Activated gamma-delta T cell treated with Interleukin-2 at 50 U/mL for 16 hours (primary cell): ENCODE results near the gene ABTB1.
"Not testable (repeated sequence)": the region's sequence is repeated elsewhere in the genome, so short reads cannot be mapped to it uniquely, and the experiment has no call there.

ENCODE experiments used
- DNase-seq: peaks from one replicate; pipeline ENCODE4 v3.0.0-alpha.2; 2020

Gene ABTB1

DNA sequence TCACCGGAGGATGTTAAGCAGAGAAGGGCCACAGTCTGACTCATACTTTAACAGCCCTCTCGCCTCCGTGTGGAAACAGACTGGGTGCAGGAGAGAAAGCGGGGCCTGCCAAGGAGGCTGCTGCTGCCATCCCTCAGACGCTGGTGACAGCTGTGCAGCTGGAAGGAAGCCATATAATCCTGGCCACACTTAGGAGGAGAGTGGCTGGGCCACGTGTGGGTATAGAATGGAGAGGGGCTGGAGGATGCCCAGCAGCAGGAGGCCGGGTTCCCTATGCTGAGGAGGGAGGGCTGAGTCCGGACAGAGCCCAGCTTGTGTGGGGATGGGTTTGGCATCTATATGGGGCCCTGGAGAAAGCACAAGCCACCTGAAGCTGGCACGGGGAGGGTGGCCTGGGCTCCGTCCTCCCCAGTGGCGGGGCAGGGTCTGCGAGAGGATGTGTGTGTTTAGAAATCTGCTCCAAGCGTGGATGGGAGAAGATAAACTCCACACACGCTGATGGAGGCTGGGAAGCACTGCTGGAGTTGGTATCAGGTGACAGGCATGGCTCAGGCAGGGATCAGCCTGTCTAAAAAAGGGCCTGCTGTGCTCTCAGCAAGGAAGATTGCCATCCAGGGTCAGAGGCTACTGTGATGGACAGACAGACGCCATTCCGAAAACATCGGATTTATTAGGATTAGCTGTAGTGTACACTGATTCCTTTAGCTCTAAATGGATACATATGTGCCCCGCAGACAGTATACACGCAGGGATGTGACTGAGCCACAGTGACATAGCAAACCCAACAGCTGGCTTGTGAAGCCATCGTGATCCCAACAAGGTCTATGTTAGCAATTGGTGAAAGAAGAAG lies 15.9 kb downstream of the ABTB1 start:
- DNase-seq = no peak

DNA sequence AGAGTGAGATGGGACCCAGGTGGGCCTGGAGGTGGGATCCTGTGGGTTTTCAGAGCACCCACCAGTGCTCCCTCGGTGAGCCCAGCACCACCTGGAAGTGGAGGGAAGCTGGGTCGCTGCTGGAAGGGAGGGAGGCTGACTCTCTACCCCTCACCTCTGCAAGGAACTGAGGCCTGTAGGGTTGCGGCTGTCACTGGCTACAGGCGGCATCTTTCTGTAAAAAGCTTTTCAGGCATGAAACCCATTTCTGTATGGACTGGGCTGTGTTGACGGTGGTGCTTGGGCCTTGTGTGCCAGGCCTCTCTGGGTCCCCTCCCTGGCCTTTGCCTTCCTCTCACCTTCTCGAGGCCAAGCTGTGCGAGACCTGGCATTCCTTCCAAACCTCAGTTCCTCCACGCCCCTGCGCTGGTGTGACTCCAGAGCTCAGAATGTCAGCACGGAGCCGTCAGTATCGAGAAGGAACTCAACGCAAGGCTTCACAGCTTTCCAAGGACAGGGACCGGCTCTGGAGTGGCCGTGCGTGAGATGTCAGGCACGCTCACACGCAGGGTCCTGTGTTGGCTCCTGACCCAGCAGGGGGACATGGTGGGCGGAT lies 16.6 kb downstream of the ABTB1 start:
- no peak for DNase-seq

DNA sequence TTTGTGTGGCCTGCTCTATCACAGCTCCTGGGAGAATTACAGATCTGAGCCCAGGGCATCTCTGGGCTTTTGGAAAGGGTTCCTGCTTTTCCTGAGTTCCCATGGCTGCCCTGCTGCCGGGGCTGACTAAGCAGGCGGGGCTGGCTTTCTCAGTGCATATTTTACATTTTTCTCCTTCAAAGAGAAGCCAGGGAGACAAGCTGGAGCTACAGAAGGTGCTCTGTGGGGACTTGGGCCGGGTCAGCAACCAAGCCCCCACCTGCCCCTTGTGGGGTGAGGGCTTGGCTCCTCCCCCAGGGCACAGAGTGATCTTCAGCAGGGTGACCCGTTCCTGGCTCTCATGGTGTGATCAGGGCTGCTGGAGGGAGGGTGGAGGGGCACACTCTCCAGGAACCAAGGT lies 17.4 kb downstream of the ABTB1 start:
- DNase-seq = no peak

DNA sequence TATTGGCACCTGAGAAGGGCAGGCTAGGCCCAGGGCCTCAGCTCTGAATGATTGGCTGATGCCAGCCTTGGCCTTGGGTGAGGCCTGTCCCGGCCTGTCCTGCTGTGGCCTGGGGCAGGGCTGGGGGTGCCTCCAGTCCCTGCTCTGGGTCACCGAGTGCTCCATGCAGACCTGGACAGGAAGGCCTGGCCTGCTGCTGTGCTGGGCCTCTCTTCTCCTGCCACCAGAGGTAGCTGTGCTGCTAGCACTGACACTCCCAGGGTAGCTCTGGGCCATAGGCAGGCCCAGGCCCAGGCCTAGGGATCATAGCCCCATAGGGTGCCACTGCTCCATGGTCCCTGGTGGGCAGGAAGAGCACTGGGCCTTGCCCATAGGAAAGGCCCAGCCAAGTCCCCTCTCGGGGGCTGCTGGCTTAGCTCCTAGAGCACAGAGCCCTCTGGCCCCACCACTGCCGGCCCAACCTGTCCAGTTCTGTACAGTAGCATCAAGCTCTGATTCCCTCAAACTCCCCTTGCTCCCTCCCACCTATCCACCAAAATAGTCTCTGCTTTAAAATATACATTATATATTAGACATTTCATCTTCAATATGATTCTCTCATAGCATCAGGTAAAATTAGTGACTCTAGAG lies 18.2 kb downstream of the ABTB1 start:
- DNase-seq = no peak

DNA sequence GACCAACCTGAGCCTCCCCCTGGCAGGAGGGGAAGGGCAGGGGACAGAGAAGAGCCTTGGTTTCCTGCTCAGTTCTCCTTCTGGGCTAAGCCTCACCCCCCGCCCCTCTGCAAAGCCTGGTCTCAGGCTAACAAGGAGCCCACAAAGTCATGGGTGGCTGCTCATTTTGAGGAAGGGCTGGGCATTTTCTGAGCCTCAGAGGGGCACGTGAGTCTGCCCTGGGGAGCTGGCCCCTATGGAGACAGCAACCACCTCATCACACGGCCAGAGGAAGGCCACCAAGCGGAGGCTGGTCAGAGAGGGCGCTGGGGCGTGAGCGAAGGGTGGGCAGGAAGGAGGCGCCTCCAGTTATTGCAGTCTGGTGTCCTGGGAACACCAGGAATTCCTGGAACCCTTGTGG lies 18.7 kb downstream of the ABTB1 start:
- DNase-seq = no peak

DNA sequence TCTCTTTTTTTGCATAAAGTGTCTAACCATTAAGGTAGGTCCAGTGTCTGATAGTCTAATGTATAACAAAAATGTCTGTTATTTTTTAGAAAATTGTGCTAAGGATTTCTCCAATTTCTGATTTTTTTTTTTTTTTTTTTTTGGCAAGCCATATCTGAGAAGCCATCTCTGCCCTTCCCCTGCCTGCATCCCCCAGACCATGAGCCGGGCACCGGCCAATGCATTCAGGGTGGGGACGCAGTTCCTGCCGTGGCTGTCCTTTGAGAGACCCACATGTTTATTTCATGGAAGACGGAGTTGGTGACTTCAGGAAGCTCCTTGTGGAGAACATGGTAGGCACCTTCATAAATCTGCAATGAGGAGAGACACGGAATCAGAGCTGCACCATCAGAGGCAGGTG lies 19.2 kb downstream of the ABTB1 start:
- no peak for DNase-seq

DNA sequence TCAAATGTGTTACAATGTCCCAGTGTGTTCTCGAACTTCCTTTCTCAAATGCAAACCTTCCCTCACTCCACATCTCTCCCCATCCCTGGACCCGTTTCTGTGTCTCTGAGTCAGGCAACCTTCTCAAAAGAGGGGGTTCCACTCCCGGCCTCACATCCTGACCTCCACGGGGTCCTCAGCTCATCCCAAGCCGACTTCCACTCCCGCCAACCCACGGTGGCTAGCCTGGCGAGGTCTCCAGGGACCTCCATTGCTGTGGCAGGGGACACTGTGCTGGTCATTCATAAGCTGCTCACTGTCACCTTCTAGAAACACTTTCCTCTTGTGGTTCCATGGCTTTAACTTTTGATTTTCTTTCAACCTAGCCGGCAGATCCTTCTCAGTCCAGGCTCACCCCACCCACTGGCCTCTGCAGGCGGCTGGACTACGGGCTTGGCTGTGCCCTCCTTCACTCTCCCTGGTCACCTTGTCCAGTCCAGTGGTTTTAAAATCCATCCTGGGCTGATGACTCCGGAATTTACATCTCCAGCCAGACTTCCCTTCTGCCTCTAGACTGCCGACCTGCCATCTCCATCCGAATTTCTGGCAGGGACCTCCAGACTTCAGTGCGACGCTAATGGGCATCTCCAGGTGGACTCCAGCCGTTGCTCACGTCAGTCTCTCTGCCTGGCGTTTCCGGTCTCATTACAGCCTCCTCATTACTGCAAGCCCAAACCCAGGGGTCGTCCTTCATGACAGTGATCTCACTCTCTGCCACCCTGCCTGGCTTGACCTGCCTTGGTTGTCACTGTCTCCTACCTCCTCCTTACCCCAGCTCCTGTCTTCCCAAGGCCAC lies 20.0 kb downstream of the ABTB1 start:
- no peak for DNase-seq

DNA sequence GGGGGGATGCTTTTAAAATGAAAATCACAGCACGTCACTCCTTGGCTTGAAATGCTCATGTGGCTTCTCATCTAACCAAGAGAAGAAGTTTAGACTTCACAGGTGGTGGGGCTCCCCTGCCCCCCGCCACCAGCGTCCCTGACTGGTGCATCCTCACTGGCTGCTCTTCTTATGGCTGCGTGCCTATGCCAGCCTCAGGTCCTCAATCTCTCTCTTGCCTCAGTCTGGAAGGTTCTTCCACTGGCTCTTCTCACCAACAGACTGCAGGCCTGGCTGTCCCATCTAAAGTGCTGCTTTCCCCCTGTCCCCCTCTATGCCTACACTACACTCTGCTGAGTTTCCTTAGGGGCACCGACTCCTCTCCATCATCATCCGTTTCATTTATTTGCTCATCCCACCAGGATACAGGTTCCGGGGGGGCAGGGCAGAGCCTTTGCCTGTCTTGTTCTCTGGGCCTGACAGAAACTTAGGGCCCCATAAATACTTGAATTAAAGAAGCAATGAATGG lies 20.6 kb downstream of the ABTB1 start:
- no peak for DNase-seq

DNA sequence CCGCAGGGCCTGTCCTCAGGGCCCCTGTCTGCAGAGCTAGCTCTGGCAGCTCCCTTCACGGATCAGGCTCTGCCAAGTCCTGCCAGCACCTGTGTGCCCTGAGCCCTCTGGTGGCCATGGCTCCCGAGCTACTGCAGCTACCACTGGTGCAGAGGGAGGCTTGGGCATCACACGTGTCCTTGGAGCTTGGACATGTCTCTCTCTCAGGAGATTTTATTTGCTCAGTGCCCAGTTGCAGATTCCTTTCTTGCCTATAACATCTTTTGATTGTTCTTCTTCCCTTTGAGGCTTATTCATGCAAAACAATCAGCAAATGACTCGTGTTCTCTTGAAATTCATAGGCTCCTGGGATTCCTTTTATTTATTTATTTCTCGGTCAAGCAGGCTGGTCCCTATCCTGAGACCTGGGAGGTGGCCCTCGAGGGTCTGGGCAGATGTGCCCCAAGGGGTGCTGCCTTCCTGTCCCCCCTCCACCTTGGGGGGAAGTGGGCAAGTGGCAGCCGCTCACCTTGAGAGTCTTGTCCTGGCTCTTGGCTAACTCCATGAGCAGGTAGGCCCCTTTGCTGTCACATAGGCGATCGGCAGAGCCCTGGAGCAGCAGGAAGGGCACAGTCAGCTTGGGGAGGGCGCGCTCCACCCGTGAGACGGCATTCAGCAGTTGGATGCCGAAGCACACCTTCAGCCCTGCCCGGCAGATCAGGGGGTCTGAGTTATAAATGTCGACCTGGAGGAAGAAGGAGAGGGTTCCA lies 21.9 kb downstream of the ABTB1 start:
- peak; percentile 30 for DNase-seq

DNA sequence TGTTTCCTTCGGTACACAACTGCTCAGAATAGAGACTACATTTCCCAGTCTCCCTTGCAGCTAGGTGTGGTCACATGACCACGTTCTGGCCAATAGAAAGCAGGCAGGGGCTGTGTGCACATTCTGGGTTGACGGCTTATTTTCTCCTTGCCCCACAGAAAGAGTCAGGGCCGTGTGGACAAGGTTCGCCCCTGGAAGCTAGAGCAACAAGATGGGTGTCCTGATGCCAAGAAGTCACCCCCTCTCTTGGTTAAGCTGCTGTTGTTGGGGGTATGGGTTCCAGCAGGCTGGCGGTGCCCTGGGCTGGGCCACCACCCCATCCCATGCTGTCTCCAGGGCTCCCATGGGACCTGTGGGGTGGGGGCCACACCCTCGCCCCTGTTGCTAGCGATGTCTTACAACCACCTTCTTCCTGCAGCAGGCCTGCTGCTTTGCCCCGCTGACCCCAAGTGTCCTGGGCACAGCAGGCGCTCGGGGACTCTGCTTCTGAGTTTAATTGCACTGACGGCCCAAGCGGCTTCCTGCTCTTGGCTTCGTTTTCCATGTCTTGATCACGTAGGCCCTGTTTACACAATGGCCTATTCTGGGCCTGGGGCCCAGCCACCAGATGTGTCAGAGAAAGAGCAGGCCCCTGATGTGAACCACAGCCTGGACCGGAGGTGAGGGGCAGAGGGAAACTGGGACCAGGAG lies 24.9 kb downstream of the ABTB1 start:
- DNase-seq = no peak

DNA sequence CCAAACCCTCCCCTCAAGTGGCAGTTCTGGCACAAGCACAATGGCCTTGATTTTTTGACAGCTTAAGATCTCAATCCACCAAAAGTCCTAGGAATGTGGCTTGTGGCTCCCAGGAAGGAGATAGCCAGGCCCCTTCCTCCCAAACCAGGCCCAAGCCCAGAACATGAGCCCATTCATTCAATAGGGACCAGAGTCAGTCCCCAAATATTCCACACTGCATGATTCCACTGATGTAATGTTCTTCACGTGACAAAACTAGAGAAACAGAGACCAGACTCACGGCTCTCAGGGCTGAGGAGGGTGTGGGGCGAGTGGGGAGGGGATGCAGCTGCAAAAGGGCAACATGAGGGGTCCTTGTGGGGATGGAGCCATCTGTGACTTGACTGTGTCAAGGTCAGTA lies 25.5 kb downstream of the ABTB1 start:
- no peak for DNase-seq

DNA sequence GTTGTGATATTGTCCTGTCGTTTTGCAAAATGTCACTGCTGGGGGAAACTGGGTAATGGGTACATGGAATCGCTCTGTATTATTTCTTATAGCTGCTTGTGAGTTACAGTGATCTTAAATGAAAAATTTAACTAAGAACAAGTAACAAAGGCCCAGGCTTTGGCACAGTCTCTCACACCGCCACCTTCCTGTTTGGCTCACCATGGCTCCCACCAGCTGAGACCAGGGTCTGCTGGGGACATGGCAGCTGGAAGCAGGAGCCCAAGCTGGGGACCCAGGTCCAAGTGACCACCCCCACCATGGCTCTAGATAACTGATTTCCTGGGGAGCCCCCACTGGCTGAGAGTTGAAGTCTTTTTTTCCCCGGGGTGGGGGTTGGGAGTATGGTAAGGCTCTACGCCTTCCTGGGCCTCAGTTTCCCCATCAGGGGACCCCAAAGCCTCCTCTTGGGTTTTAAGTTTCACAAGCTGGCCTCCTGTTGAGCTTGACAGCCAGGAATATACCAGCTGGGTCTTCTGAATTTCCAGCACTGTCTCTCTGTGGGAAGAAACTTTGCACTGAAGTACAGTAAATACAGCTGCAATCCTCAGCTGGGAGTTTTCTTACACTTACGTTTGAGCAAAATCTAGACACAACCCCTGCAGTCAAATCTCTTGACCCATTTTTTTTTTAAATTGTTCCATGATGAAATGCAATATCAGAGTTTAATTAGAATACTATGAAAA lies 26.1 kb downstream of the ABTB1 start:
- DNase-seq = no peak

DNA sequence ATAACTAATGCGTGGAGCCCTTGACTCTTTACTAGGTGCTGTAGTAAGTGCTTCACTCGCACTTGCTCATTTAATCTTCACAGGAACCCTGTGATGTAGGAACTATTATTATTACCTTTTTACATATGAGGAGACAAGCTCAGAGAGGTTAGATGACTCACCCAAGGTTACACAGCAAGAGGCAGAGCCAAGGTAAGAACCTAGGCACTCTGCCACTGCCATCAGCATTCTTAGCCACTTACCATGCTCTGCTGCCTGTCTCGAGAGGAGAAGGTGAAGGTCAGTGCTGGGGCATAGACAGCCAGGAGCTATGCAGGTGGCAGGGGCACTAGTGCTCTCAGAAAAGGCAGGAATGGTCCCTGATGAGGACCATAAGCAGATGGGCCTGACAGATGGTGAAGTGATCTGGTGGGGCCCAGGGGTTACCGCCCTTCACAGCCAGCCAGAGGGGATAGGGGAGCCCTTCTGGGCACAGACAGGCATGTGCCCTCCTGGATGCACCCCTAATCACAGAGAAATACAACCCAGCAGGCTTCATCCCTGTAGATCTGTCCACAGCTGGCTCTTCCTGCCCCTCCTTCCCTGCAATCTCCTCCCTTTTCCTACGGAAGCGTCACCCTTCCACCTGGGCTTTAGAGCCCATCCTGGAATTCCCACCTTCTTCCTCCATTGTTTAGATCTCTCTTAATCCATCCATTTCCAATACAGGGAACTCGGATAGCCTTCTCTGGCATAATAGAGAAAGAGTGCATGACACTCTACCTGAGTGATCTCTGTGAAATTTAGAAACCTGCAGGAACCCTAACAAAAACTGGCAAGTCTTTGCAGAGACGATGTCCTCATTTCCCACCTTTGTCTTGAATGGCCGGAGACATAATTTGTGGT lies 26.9 kb downstream of the ABTB1 start:
- no peak for DNase-seq

DNA sequence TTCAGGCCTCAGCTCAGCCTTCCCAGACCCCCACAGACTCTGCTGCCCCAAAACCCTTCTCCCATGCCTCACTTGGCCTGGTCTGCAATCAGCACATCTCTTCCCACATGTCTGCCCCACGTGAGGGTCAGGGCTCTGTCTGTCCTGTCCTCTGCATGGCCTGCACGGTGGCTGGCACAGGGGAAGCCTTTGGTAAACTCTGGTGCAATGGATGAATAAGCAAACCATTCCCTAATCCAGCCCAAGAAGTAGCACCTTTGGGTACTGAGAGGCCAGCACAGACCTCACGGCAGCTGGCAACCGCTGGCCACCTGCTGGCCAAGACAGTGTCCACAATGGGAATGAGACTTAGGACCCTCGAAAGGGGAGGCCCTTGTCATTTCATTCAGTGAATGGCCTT lies 27.7 kb downstream of the ABTB1 start:
- DNase-seq = no peak

DNA sequence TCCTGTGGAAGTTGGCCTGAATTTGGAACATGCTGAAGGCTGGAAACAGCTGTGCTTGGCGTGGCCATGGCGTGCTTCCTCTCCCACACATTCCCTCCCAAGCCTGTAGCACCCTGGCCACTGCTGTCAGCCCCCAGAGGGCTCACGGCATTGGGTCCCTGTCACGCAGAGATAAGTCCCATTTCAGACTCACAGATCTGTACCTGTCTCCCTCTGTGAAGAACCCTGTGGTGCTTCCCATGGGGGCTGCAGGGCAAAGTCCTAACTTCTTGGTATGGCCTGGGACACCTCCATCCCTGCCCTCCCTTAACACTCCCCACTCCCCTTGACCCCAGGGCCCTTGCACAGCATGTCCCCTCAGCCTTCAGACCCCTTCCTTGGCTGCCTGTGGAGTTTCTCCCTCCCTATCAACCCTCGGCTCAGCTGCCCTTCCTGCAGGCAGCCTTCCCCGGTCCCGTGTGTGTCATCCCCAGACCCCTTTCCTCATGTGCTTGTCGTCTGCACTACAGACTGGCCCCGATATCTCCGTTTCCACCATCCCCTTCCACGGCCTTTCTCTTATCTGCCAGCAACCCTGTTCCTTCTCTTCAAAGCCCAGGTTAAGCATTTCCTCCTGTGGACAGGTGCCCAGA lies 28.6 kb downstream of the ABTB1 start:
- DNase-seq = no peak

DNA sequence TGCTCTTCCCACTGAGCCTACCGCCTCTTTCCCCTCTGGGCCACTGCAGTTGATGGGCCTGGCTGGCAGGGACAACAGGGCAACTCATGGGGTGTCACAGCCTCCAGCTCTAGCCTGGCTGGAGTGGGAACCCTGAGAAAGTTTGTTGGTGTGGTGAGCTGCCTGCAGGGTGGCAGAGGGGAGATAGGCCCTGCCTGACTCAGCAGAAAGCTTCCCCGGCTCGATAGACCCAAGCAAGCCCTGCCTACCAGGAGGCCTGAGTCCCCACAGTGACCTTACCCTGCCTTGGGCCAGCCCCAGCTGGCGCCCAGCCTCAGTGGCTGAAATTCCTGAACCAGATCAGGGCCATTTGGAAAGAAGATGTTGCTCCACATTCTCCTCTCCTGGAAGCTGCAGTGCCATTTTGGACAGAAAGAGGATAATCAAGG lies 29.4 kb downstream of the ABTB1 start:
- no peak for DNase-seq

DNA sequence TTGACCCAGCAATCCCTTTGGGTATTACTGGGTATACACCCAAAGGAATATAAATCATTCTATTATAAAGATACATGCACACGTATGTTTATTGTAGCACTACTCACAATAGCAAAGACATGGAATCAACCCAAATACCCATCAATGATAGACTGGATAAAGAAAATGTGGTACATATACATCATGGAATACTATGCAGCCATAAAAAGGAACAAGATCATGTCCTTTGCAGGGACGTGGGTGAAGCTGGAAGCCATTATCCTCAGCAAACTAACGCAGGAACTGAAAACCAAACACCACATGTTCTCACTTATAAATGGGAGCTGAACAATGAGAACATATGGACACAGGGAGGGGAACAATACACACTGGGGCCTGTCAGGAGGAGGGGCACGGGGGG lies 32.1 kb downstream of the ABTB1 start:
- not testable (repeated sequence) for DNase-seq

DNA sequence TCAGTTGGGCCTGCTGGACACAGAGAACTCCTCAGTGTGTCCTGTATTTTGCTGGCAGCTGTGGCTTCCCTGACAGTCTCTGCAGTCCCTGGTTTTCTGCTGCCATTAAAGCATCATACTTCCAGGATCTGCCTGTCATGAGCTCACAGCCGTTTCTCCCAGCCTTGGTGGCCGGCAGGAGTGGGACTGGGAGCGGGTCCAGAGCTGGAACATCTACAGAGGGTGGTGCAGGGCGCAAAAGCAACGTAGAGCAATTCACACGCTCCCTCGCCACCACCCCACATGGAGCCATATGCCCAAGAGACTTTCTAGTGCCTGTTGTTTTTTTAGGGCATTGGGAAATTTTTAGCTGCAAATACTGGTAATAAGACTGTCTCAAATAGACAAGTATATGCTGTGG lies 33.6 kb downstream of the ABTB1 start:
- DNase-seq = no peak

DNA sequence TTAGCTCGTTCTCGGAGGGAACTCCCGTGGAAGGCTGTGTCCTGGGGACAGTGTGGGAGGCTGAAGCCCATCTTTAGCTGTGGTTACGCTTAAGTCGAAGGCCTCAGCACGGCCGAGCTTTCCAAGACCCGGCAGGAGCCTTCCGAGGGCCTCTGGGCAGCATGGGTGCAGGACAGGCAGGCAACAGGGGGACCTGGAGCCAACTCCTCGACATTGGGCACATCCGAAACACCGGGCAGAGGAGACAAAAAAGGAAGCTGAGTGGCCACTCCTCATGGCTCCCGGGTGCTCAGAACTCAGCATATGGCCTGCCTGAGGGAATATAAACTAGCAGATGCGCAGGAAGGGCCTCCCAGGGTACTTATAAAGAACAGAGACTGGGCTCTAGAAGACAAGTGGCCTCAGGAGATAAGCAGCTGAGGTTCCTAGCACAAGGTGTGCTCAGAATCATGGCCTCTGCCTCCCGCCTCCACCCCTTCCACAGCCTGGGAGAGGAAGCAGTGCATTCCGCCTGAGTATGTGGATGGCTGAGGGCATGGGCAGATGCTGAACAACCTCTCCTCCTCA lies 34.1 kb downstream of the ABTB1 start:
- DNase-seq = no peak
